PC-3 (cell line): Measurements from ENCODE around the gene ITGAL. TPM values are rescaled to one million over a fixed set of nuclear protein-coding genes. Genes with fewer than 3 reads are reported as not detected.

ENCODE experiments used
- ATAC-seq: fragments of 200-7000 bp; cut with Tn5 transposase; 2 replicates; pipeline ENCODE4 v1.9.1; 2020; ENCODE audit warnings: mild to moderate bottlenecking, moderate library complexity
- BruUV-seq: library from RNA; stranded (reverse); fragments of 400-500 nt; replicated peaks from 2 replicates; lab custom pipeline; 2021; lab: Mats Ljungman, UMichigan
- CTCF ChIA-PET: fragments of 300-600 bp; sonication (Branson Sonifier 250); formaldehyde crosslinking; loops from one replicate; lab custom pipeline; 2022; ENCODE audit warnings: antibody characterized with exemption; lab: Charles Lee
- POLR2A ChIA-PET: fragments of 300-600 bp; sonication (Branson Sonifier 250); formaldehyde crosslinking; loops from one replicate; lab custom pipeline; 2022; ENCODE audit warnings: antibody characterized with exemption; ENCODE audit not compliant: unreplicated experiment; lab: Charles Lee
- DNase-seq: peaks from one replicate; pipeline ENCODE4 v3.0.0-alpha.2; 2015
- H2AFZ ChIP-seq: fragments of 300-600 bp; sonication (generic); 2 replicates; pipeline ENCODE4 v1.6.0; 2016; ENCODE audit warnings: antibody characterized with exemption, low read length
- H3F3A ChIP-seq: fragments of 300-600 bp; sonication (generic); one replicate; pipeline ENCODE4 v1.6.0; 2017; ENCODE audit warnings: antibody characterized with exemption, low read length, control low read depth, mild to moderate bottlenecking; ENCODE audit not compliant: unreplicated experiment
- H3K27ac ChIP-seq: fragments of 300-600 bp; sonication (generic); 2 replicates; pipeline ENCODE4 v1.5.1; 2016; ENCODE audit warnings: mild to moderate bottlenecking, low read length
- H3K27me3 ChIP-seq: fragments of 300-600 bp; sonication (generic); 2 replicates; pipeline ENCODE4 v1.6.1; 2016; ENCODE audit warnings: low read length, mixed read lengths
- H3K36me3 ChIP-seq: fragments of 300-600 bp; sonication (generic); 2 replicates; pipeline ENCODE4 v1.6.1; 2016; ENCODE audit warnings: low read depth, mixed run types, low read length, mixed read lengths
- H3K4me1 ChIP-seq: fragments of 300-600 bp; sonication (generic); 2 replicates; pipeline ENCODE4 v1.5.1; 2016; ENCODE audit warnings: low read length; ENCODE audit not compliant: insufficient read depth
- H3K4me2 ChIP-seq: fragments of 300-600 bp; sonication (generic); 2 replicates; pipeline ENCODE4 v1.6.0; 2016; ENCODE audit warnings: low read length
- H3K4me3 ChIP-seq: fragments of 300-600 bp; sonication (generic); 2 replicates; pipeline ENCODE4 v1.5.1; 2016; ENCODE audit warnings: mild to moderate bottlenecking, low read length, mixed read lengths
- H3K79me2 ChIP-seq: fragments of 300-600 bp; sonication (generic); 2 replicates; pipeline ENCODE4 v1.6.1; 2017; ENCODE audit warnings: low read length, mixed read lengths
- H3K9ac ChIP-seq: fragments of 300-600 bp; sonication (generic); 2 replicates; pipeline ENCODE4 v1.6.0; 2016; ENCODE audit warnings: mild to moderate bottlenecking, low read length
- H3K9me2 ChIP-seq: fragments of 300-600 bp; sonication (generic); replicated peaks from 2 replicates; pipeline ENCODE4 v1.6.1; 2016; ENCODE audit warnings: mixed run types, low read length, mixed read lengths
- H3K9me3 ChIP-seq: fragments of 300-600 bp; sonication (generic); 2 replicates; pipeline ENCODE4 v1.6.1; 2016; ENCODE audit warnings: low read length, mixed read lengths
- H4K20me1 ChIP-seq: fragments of 300-600 bp; sonication (generic); 2 replicates; pipeline ENCODE4 v1.6.1; 2016; ENCODE audit warnings: low read length, mixed read lengths
- EZH2 ChIP-seq: fragments of 300-600 bp; sonication (generic); IDR thresholded peaks from one replicate; pipeline ENCODE4 v1.6.1; 2017; ENCODE audit warnings: antibody characterized with exemption, mild to moderate bottlenecking, low read length; ENCODE audit not compliant: unreplicated experiment
- EZH2phosphoT487 ChIP-seq: fragments of 300-600 bp; sonication (generic); IDR thresholded peaks from 2 replicates; pipeline ENCODE4 v1.6.1; 2018; ENCODE audit warnings: mild to moderate bottlenecking, antibody characterized with exemption, low read length, borderline replicate concordance
- intact Hi-C: fragments of 100-400 bp; cut with micrococcal nuclease; formaldehyde crosslinking; loops from 2 replicates; pipeline ENCODE4 v1.9.0; 2023
- total RNA-seq: library from RNA; depleted of rRNA; stranded (reverse); fragments of >200 nt; gene quantifications from 2 replicates; pipeline ENCODE4 v1.2.3, GENCODE V29; 2014
- TF ChIP-seq, protein P1 (sequence below): fragments of 300-600 bp; sonication (generic); conservative IDR thresholded peaks from 2 replicates; pipeline ENCODE4 v1.5.1; 2017; ENCODE audit warnings: antibody characterized with exemption, low read depth, mild to moderate bottlenecking, low read length

ITGAL gene
- total RNA-seq, 1 experiment from 2014 or later = not detected

DNA sequence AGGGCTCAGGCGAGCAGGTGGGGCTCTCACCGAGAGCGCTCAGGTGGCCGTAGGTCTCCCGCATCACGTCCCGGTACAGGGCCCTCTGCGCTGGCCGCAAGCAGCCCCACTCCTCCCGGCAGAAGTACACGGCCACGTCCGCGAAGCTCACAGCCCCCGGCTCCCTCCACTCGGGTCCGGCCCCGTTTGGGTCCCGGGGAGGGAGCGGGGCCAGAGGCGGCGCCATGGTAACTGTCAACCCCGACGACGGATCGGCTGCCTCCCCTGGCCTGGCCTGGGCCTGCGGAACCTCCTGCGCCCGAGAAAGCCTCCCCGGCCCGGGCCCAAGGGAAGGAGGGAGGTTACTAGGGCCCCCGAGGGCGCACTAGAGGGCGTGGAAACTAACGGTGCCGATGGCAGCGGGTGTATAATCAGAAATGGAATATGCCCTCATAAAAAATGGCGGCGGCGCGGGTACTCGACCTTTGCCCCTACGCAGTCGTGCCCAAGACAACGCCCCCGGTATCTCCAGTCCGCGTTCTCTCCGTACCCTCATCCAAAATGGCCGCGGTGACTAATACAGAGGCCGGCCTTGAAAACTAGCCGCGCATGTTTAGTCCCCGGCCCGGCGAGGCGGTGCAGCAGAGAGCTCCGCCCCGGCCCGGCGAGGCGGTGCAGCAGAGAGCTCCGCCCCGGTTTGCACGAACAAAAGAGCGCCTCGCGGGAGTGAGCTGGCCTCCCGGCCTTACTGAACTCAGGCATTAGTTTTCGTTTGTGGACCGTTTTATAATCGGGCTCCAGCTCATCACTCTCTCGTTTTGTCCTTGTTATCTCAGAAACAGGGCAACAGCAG lies 85.6 kb downstream of the ITGAL start, which contains the start of gene ZNF764:
TSS of gene ZNF764 (minus strand) at position 418 of the 832 bp plus-strand sequence. CDS start at position 226, 192 bp downstream.
- intact Hi-C loops = loop anchor here (1.0 kb wide), 2 partner anchors 23 to 27 kb away; partner anchors contain the start of gene ZNF785
- Histone ChIP-seq H3K4me1 (peaks cover 3% of the 10 kb centered on the region; the same call in 1 of the 2 replicates), H3K9me3 (no peaks in the 10 kb centered on the region), H3F3A (no peaks in the 10 kb centered on the region), H3K27ac (peak within 1 kb of the TSS; percentile 78), H3K27me3 (no peaks in the 10 kb centered on the region), H4K20me1 (no peaks in the 10 kb centered on the region), H3K9ac (peak within 1 kb of the TSS; percentile 95), H3K9me2 (no peaks in the 10 kb centered on the region), H3K79me2 (peaks cover 29% of the 10 kb centered on the region), H3K36me3 (no peaks in the 10 kb centered on the region), H3K4me3 (peak within 1 kb of the TSS; percentile 92), H2AFZ (peak within 1 kb of the TSS; percentile 90), H3K4me2 (peak within 1 kb of the TSS; percentile 85)
- CTCF ChIA-PET = interaction anchor here (0.7 to 1.4 kb wide), 4 partner anchors 19 to 128 kb away, joined by 3 to 6 read pairs (median 4); partner anchors contain the start of gene DCTPP1
- BruUV-seq = TSS peak; percentile 44
- no peak for TF ChIP-seq EZH2
- TF ChIP-seq, protein P1, sequence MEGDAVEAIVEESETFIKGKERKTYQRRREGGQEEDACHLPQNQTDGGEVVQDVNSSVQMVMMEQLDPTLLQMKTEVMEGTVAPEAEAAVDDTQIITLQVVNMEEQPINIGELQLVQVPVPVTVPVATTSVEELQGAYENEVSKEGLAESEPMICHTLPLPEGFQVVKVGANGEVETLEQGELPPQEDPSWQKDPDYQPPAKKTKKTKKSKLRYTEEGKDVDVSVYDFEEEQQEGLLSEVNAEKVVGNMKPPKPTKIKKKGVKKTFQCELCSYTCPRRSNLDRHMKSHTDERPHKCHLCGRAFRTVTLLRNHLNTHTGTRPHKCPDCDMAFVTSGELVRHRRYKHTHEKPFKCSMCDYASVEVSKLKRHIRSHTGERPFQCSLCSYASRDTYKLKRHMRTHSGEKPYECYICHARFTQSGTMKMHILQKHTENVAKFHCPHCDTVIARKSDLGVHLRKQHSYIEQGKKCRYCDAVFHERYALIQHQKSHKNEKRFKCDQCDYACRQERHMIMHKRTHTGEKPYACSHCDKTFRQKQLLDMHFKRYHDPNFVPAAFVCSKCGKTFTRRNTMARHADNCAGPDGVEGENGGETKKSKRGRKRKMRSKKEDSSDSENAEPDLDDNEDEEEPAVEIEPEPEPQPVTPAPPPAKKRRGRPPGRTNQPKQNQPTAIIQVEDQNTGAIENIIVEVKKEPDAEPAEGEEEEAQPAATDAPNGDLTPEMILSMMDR = no peak
- no peak for TF ChIP-seq EZH2phosphoT487
- ATAC-seq (peak; percentile 95), DNase-seq (peak; percentile 96)
- POLR2A ChIA-PET = interaction anchor here (0.5 to 1.4 kb wide), 10 partner anchors 9 to 1695 kb away, joined by 3 to 8 read pairs (median 4); partner anchors contain the start of genes CORO1A, SH2B1 and ZNF689

- peak overlapping the region; percentile 73 for H3K4me2 ChIP-seq
Measured at GRCh38 chr16:30558789-30559377, 86.3 kb downstream of the ITGAL start.

More at GRCh38 chr16:30558789-30559377, 86.3 kb downstream of the ITGAL start:
- TF ChIP-seq EZH2 (no peak), EZH2phosphoT487 (no peak)
- TF ChIP-seq, protein P1 = no peak
- Histone ChIP-seq H3K27me3 (no peaks in the 10 kb centered on the region), H3K9me2 (no peaks in the 10 kb centered on the region), H3K4me3 (peak overlapping the region; percentile 92; the same call in 1 of the 2 replicates), H3K36me3 (no peaks in the 10 kb centered on the region), H3K27ac (peak overlapping the region; percentile 49), H3K9me3 (no peaks in the 10 kb centered on the region), H3K4me1 (peaks cover 3% of the 10 kb centered on the region; the same call in 1 of the 2 replicates), H4K20me1 (no peaks in the 10 kb centered on the region), H3K9ac (peak overlapping the region; percentile 74), H3K79me2 (peaks cover 29% of the 10 kb centered on the region), H3F3A (no peaks in the 10 kb centered on the region), H2AFZ (peak overlapping the region; percentile 90)
- ChIA-PET POLR2A (interaction anchor here (0.5 to 1.4 kb wide), 6 partner anchors 9 to 1695 kb away, joined by 3 to 8 read pairs (median 6); partner anchors contain the start of genes CORO1A, SH2B1 and ZNF689), CTCF (interaction anchor here (0.7 to 1.4 kb wide), 4 partner anchors 18 to 129 kb away, joined by 3 to 6 read pairs (median 4); partner anchors contain the start of gene DCTPP1)
- ATAC-seq = no peak
- BruUV-seq = TSS peak; percentile 93
- DNase-seq = no peak
- intact Hi-C loops = loop anchor here (1.0 kb wide), 2 partner anchors 24 to 26 kb away; partner anchors contain the start of gene ZNF785
